WTC11 (cell line): ENCODE results near the gene TNP2.

Experiments
- FOXJ3 ChIP-seq: sonication (generic); formaldehyde crosslinking; IDR thresholded peaks from 2 replicates; pipeline ENCODE4 v1.9.0; 2021; ENCODE audit warnings: missing genetic modification reagents, mild to moderate bottlenecking, borderline replicate concordance
- GABPB1 ChIP-seq: sonication (generic); formaldehyde crosslinking; IDR thresholded peaks from 2 replicates; pipeline ENCODE4 v1.8.1; 2023; ENCODE audit warnings: mild to moderate bottlenecking, missing genetic modification reagents
- TCF7 ChIP-seq: sonication (generic); formaldehyde crosslinking; IDR thresholded peaks from 2 replicates; pipeline ENCODE4 v1.8.0; 2022; ENCODE audit warnings: mild to moderate bottlenecking, low read depth, missing genetic modification reagents, moderate library complexity
- TF ChIP-seq, protein P1 (sequence below): fragments of 200-600 bp; IDR thresholded peaks from 2 replicates; pipeline ENCODE4 v1.8.0; 2022; ENCODE audit warnings: antibody characterized with exemption
- TF ChIP-seq, protein P2 (sequence below): sonication (generic); formaldehyde crosslinking; IDR thresholded peaks from 2 replicates; pipeline ENCODE4 v1.8.1; 2022; ENCODE audit warnings: mild to moderate bottlenecking, missing genetic modification reagents, moderate library complexity, borderline replicate concordance
- TF ChIP-seq, protein P3 (sequence below): sonication (generic); formaldehyde crosslinking; IDR thresholded peaks from 2 replicates; pipeline ENCODE4 v1.8.1; 2023; ENCODE audit warnings: mild to moderate bottlenecking, missing genetic modification reagents, moderate library complexity
- TF ChIP-seq, protein P4 (sequence below): sonication (generic); formaldehyde crosslinking; IDR thresholded peaks from 2 replicates; pipeline ENCODE4 v1.8.1; 2022; ENCODE audit warnings: low read depth, mild to moderate bottlenecking, moderate library complexity, missing genetic modification reagents, borderline replicate concordance

DNA sequence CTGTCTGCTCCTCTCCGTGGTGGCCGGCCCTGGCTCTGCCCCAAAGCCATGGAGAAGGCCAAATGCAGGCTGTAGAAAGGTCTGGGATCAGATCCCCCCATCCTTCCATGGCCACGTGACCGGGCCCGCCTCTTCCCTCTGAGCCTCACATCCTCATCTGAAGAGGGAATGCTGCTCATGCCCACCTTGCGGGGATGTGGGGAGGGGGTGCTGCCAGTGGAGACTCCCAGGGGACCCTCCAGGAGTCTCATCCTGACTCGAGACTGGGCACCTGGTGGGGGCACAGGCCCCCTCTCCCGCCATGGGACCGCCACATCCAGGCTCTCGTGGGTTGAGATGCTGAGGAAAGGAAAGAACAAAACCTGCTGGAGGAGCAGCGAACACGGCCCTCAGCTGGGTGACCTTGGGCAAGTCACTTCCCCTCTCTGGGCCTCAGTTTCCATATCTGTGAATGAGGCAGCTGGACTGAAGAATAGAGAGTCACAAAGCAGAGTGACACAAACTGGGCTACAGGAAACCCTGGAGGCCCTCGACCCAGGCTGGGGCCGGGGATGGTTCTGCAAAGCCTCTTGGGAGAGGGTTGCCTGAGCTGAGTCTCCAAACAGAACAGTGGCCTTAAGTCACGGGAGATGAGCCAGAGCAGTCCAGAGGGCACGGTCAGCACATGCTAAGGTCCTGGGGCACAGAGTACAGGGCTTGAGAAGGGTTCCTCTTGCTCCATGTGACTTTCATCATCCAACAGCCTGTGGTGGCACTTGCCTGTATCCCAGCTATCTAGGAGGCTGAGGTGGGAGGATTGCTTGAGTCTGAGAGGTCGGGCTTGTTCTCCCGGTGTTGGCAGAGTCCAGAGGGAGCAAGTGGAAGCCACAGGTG, 43.2 kb downstream of the TNP2 start:
- TF ChIP-seq, protein P1, sequence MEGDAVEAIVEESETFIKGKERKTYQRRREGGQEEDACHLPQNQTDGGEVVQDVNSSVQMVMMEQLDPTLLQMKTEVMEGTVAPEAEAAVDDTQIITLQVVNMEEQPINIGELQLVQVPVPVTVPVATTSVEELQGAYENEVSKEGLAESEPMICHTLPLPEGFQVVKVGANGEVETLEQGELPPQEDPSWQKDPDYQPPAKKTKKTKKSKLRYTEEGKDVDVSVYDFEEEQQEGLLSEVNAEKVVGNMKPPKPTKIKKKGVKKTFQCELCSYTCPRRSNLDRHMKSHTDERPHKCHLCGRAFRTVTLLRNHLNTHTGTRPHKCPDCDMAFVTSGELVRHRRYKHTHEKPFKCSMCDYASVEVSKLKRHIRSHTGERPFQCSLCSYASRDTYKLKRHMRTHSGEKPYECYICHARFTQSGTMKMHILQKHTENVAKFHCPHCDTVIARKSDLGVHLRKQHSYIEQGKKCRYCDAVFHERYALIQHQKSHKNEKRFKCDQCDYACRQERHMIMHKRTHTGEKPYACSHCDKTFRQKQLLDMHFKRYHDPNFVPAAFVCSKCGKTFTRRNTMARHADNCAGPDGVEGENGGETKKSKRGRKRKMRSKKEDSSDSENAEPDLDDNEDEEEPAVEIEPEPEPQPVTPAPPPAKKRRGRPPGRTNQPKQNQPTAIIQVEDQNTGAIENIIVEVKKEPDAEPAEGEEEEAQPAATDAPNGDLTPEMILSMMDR, result no peak
- TF ChIP-seq, protein P2, sequence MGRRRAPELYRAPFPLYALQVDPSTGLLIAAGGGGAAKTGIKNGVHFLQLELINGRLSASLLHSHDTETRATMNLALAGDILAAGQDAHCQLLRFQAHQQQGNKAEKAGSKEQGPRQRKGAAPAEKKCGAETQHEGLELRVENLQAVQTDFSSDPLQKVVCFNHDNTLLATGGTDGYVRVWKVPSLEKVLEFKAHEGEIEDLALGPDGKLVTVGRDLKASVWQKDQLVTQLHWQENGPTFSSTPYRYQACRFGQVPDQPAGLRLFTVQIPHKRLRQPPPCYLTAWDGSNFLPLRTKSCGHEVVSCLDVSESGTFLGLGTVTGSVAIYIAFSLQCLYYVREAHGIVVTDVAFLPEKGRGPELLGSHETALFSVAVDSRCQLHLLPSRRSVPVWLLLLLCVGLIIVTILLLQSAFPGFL (CRISPR knock-in tag), result no peak
- TF ChIP-seq, protein P3, sequence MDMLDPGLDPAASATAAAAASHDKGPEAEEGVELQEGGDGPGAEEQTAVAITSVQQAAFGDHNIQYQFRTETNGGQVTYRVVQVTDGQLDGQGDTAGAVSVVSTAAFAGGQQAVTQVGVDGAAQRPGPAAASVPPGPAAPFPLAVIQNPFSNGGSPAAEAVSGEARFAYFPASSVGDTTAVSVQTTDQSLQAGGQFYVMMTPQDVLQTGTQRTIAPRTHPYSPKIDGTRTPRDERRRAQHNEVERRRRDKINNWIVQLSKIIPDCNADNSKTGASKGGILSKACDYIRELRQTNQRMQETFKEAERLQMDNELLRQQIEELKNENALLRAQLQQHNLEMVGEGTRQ (CRISPR knock-in tag), result no peak
- TF ChIP-seq GABPB1 (no peak), FOXJ3 (CRISPR knock-in tag) (no peak), TCF7 (no peak)
- TF ChIP-seq, protein P4, sequence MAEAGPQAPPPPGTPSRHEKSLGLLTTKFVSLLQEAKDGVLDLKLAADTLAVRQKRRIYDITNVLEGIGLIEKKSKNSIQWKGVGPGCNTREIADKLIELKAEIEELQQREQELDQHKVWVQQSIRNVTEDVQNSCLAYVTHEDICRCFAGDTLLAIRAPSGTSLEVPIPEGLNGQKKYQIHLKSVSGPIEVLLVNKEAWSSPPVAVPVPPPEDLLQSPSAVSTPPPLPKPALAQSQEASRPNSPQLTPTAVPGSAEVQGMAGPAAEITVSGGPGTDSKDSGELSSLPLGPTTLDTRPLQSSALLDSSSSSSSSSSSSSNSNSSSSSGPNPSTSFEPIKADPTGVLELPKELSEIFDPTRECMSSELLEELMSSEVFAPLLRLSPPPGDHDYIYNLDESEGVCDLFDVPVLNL (CRISPR knock-in tag), result no peak
